Gastrocnemius medialis (tissue), 4 donors: Measurements from ENCODE around the gene ZBTB7C.

Experiments used
- POLR2A ChIP-seq, 2 donors: fragments of 450-650 bp; IDR thresholded peaks; one replicate each; pipeline ENCODE4 v1.6.1; 2017; ENCODE audit warnings: antibody characterized with exemption in 2 of 2, mild to moderate bottlenecking in 2 of 2, moderate library complexity in 2 of 2
- TF ChIP-seq, protein P1 (sequence below), 5 experiments: fragments of 450-650 bp in 3 of 5; fragments of 200-600 bp in 2 of 5; sonication (generic) in 2 of 5; IDR thresholded peaks in 4 of 5; conservative IDR thresholded peaks in 1 of 5; 1 replicate in 4 of 5; 2 replicates in 1 of 5; pipeline ENCODE4 v1.5.1; 2016 to 2019; ENCODE audit warnings: antibody characterized with exemption in 5 of 5, mild to moderate bottlenecking in 3 of 5, moderate library complexity in 3 of 5

DNA sequence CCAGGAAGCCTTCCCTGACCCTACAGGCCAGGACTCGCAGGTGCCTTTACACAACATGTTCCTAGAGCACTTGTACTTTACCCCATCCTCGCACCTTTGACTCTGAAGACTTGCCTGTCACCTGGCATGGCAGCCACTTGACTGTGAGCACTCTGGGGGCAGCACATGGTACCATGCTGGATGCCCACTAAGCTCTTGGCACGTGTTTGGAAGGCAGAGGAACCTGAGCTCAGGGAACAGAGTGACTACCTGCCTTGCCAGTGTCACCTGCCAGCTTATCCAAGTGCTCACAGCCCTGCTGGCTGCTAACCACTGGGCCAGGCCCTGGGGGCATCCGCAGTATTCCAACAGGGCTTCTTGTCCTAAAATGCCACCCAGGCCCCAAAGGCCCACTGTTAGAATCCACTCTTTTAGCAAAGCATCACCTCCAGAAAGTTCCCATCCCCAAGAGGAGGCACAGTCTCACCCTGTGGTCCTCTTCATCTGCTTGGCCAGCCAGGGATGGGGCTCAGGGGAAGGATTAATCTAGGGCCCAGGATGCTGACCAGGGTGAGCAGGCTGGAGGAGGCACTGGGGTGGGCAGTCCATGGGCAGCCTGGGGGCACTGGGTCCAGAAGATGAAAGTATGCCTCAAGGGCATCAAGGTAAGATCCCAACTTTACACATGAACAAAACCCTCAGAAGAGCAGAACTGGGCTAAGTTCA is 57.0 kb downstream of the ZBTB7C start:
- TF ChIP-seq, protein P1, sequence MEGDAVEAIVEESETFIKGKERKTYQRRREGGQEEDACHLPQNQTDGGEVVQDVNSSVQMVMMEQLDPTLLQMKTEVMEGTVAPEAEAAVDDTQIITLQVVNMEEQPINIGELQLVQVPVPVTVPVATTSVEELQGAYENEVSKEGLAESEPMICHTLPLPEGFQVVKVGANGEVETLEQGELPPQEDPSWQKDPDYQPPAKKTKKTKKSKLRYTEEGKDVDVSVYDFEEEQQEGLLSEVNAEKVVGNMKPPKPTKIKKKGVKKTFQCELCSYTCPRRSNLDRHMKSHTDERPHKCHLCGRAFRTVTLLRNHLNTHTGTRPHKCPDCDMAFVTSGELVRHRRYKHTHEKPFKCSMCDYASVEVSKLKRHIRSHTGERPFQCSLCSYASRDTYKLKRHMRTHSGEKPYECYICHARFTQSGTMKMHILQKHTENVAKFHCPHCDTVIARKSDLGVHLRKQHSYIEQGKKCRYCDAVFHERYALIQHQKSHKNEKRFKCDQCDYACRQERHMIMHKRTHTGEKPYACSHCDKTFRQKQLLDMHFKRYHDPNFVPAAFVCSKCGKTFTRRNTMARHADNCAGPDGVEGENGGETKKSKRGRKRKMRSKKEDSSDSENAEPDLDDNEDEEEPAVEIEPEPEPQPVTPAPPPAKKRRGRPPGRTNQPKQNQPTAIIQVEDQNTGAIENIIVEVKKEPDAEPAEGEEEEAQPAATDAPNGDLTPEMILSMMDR (IDR thresholded peaks at IDR 0.05 in 4 of 5, conservative IDR thresholded peaks at IDR 0.05 in 1 of 5) = no peak
- TF ChIP-seq POLR2A (IDR thresholded peaks at IDR 0.05) = no peak
